ENCODE measurements around the gene ITGB1.
"Not testable (repeated sequence)": the region's sequence is repeated elsewhere in the genome, so short reads cannot be mapped to it uniquely, and the experiment has no call there.

The ITGB1 gene

DNA sequence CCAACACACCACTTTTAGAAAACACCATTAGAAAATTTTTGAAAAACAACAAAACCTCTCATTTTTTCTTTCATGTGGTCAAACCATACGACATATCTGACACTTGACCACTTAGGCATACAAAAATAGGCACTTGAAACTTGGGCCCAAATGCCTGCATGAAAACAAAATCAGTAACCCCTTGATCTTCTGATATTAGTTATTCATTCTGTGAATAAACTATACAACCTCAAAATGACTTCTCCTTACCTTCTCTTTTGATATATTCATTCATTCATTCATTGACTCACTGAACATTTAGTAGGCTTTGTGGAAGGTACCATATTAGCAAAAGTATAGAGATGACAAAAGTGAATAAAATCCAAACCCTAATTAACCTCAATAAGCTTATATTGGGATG, 26.4 kb downstream of the ITGB1 start:
- DNase-seq = no peak

DNA sequence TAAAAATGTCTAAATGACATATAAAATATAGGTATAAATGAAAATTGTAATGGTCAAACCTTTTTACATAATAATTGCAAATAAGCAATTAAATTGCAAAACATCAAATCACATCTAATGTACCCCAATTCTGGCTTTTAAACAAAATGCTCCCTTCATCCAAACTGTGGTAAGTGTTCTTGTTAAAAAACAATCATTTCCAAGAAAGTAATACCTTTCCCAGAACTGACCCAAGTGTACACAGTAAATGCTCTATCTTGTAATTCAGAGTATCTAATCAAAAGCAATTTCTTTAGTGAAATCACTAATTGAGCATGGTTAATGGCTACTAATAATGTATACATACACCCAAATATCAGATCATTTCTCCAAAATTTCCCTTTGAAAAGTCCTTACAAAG, 28.0 kb downstream of the ITGB1 start:
- DNase-seq = no peak

DNA sequence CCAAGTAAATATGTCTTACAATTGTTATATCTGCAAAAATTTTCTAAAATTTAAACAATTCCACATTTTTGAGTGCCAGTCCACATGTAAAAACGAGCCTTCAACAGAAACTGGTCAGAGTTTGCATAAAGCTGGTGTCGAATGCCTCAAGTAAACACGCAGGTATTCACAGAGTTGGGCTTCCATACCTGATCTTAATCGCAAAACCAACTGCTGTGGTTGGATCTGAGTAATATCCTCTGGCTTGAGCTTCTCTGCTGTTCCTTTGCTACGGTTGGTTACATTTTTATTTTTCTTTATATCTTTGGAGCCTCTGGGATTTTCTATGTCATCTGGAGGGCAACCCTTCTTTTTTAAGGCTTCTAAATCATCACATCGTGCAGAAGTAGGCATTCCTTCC, 28.4 kb downstream of the ITGB1 start:
- no peak for DNase-seq

DNA sequence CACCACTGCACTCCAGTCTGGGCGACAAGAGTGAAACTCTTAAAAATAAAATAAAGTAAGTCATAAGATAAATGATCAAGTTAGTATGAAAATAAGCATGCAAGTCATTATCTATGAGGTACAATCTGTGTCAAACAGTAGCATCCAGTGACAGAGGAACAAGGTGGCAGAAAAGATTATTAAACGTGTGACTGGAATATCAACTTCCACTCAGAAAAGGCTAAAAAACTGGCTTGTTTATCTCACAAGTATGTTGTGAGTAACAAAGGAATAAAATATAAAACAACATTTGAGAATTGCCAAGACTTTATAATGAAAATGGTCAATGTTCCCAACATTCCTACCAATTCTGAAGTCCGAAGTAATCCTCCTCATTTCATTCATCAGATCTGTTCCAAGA, 30.3 kb downstream of the ITGB1 start:
- DNase-seq = no peak

DNA sequence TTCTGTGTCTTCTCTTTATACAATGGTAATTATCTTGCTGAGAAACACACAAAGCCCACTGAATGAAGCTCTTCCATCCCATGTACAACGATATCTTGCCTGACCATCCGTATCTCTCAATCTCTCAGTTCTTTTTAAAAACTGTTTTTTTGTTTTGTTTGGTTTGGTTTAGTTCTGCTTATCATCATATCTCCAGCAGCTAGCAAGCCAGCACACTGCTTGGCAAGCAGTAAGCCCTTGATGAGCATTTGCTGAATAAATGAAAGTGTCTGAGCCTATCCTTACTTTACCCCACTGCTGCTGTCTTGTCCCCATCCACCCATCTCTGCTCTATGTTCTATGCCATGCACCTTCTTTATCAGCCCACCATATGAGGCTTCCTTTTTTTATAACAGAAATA, 34.2 kb downstream of the ITGB1 start:
- DNase-seq = no peak

DNA sequence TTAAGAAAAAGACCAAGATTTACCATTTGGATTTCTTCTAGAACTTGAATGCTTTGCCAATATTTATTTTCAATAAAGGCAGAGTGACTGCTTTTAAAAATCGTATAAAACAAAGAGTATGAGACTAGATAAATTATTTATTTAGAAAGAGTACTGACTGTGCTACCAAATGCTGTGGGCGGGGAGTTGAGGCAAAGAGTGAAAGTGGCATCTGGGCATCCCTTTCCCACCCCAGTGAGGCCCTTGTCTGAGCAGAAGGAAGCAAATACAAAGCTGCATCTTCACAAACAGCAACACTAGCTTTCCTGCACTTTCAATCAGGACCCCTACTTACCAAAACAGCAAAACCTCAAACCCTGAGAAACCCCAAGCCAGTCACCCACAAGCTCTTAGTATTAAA, 34.9 kb downstream of the ITGB1 start:
- DNase-seq = no peak

DNA sequence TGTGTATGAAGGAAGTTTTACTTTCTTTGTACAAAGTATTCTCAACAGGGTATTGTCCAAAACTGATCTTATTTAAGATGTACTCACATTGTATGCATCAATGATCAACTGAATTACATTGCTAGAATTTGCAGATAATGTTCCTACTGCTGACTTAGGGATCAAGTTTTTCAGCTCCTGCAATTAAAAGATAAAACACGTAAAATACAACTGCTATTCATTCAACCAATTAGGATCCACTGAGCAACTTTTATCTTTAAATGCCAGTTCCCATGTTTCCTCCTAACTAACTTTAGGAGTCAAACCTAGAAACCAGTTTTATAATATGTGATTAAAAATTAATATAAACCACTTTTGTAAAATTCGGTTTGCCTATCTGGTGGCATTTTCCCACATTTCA, 35.9 kb downstream of the ITGB1 start:
- no peak for DNase-seq

DNA sequence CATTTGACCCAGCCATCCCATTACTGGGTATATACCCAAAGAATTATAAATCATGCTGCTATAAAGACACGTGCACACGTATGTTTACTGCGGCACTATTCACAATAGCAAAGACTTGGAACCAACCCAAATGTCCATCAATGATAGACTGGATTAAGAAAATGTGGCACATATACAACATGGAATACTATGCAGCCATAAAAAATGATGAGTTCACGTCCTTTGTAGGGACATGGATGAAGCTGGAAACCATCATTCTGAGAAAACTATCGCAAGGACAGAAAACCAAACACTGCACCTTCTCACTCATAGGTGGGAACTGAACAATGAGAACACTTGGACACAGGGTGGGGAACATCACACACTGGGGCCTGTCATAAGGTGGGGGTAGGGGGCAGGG, 40.2 kb downstream of the ITGB1 start:
- not testable (repeated sequence) for DNase-seq

DNA sequence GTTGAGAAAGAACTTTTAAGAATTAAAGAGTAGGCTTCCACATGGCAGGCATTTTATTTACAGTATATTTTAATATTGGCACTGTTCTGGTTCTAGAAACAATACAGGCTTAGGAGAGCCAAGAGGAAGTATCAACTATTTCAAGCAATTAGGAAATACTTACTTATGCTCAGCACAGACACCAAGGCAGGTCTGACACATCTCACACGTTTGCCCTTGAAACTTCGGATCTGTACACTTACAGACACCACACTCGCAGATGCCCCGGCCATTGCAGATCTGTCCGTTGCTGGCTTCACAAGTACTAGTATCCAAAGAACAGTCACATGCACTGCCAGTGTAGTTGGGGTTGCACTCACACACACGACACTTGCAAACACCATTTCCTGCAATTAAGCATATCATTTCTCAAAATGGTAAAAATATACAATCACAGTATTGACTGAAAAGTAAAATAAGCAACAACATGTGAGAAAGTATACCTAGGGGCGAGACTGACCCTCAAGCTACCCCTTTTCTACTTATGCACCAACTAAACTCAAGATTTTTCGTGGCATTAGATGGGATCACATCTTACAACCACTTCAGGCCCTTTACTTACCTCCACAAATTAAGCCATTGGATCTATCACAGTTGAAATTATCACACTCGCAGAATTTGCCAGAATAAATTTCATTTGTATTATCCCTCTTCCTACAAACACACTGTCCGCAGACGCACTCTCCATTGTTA, 46.6 kb downstream of the ITGB1 start:
- no peak for DNase-seq

DNA sequence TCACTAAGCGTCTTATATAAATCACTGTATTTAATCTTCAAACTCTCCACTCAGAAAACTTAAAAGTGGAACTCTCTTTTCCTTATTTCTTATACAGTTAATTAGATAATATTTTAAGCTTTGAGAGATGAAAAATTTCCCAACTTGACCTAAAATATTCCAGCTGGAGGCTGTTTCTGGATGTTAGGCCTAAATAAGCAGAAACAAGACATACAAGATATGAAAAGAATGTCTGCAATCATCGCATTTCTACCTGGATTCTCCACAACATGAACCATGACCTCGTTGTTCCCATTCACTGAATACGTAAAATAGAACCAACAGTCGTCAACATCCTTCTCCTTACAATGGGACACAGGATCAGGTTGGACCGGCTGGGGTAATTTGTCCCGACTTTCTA, 48.1 kb downstream of the ITGB1 start:
- DNase-seq = not testable (repeated sequence)

DNA sequence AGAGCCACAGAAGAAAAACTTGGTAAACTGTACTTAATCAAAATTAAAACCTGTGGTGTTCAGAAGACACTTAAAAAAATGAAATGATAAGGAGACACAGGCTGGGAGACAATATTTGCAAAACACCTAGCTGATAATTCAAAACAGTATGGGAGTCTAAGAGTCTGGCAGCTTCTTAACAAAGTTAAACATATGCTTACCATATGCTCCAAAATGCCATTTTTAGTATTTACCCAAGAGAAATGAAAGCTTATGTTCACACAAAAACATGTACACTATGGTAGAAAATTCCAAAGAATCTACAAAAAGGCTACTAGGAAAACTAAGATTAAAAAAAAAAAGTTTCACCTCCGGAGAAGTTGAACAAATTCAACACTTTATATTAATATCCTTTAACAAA, 48.6 kb downstream of the ITGB1 start:
- DNase-seq = no peak

DNA sequence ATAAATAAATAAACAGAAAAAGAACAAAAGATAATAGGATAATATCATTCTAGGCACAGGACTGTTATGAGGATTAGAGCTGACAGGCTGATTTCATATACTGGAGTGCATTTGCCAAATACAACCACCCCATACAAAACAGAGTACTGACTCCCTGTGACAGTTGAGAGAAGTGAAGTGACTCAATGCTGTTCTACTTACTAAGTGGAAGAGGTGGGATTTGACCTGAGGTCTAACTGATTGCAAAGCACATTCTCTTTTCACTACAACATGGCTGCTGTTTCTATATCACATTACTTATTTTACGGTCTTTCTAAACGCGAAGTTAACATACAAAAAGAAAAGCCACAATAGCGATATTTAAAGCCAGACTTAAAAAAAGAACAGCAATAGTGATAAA, 51.4 kb downstream of the ITGB1 start:
- no peak for DNase-seq

DNA sequence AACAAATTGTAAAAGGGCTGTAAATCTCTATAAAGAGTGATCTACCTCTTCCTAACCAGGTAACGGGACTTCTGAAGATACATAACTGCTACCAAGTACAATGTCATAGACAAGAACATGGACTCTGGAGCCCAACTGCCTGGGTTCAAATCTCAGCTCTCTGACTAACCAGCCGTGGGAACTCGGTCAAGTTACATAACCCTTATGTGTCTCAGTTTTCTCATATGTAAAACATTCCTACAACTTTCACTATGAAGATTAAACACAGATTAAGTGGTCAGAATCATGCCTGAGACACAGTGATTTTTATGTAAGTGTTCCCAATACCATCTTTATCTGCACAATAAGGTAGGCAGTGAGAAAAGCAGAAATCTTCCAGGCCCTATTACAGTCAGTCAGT, 52.6 kb downstream of the ITGB1 start:
- DNase-seq = no peak

DNA sequence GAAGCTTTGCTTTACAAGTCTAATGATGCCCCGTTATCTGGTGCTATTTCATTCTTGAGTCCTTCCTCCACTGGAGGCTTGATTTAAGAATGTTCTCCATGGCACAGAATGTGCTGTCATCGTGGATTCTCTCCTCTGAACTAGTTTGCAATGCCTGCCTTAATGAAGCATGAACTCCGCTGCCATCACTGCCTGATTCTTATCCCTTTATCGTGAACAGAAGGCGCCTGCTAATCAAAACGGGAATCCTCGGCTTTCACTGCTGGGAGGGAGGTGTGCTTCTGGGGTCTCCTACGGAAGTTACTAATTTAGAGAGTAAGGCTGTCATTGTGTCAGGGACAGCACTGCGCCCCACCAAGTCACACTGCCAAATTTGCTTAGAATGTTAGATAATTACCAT, 56.2 kb downstream of the ITGB1 start:
- DNase-seq = no peak

DNA sequence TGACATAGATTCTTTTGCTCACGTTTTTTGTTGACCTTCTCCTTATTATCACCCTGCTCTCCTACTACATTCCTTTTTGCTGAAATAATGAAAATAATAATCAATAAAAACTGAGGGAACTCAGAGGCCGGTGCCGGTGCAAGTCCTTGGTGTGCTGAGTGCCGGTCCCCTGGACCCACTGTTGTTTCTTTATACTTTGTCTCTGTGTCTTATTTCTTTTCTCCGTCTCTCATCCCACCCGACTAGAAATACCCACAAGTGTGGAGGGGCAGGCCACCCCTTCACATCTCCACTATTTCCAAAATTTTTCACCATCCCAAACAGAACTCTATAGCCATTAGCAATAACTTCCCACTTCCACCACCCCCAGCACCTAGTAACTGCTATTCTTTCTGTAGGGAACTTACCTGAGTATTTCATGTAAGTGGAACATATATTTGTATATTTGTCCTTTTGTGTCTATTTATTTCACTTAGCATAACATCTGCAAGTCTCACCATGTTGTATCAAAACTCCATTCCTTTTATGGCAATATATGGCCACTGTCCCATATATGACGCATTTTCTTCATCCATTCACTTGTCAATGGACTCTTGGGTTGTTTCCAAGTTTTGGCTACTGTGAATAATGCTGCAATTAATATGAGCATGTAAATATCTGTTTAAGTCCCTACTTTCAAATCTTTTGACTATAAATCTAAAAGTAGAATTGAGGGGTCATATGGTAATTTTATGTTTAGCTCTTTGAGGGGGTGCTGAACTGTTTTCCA, 62.6 kb downstream of the ITGB1 start:
- DNase-seq = not testable (repeated sequence)

DNA sequence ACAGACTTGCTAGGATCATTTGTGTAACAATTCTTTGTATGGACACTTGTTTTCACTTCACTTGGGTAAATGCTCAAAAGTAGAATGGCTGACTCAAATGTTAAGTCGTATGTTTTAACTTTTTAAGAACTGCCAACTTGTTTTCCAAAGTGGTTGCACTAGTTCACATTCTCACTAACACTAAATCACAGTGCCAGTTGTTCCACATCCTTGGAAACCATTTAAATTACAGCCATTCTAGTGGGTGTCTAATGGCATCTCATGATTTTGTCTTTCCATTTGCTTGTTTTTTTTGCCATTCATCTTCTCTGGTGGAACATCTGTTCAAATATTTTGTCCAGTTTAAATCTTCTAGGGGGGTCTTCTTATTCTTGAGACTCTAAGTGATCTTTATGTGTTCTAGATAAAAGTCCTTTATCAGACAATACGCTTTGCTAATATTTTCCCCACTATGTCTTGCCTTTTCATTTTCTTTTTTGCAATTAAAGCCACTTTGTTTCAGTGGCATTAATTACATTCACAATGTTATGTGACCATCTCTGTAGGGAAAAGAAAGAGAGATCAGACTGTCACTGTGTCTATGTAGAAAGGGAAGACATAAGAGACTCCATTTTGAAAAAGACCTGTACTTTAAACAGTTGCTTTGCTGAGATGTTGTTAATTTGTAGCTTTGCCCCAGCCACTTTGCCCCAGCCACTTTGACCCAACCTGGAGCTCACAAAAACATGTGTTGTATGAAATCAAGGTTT, 63.9 kb downstream of the ITGB1 start:
- DNase-seq = no peak

DNA sequence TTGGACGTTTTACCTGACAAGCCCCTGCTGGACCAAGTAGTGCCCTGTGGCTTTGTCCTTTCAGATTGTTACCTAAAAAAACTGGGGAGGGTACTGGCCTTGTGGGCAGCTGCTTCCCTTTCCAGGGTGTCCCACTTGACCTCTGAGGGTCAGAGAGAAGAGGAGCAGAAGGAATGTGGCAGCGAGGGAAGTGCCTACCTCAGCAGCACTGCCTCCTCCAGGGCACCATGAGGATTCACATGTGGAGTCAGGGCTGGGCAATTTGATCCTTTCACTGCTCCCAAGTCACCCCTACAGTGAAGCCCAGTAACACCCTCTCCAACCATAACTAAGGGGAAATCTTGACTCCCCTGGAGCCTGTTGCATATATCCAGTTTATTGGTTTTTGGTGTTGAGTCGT, 64.6 kb downstream of the ITGB1 start:
- DNase-seq = no peak

DNA sequence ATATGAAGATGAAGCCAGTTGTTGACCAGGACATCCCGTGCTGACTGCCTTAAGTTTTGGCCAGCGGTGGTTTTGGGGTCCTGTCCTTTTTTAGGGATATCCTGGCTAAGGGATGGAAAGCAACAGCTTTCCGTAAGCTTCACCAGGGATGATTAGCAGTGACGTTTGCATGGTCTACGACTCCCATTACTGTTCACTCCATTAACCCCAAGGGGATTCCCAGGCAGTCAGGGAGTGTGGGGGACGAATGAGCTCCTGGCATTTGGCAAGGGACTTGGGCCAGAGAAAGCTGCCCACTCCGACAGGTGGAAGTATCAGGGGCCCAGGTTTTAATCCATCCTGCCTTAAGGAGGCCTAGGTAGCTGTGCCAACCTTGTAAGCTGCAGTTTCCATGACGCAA, 66.8 kb downstream of the ITGB1 start:
- no peak for DNase-seq

DNA sequence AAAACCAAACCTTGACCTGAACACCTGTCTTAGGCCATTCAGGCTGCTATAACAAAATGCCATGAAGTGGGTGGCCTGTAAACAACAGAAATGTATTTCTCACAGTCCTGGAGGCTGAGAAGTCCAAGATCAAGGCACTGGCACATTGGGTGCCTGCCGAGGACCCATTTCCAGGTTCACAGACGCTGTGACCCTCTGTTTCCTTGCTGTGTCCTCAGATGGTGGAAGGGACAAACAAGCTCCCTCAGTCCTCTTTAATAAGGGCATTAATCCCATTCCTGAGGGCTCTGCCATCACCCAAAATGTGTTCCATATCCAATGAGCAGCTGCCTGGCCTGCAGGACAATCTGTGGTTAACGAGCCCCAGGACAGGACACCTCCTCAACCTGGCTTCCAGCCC, 67.6 kb downstream of the ITGB1 start:
- DNase-seq = no peak

DNA sequence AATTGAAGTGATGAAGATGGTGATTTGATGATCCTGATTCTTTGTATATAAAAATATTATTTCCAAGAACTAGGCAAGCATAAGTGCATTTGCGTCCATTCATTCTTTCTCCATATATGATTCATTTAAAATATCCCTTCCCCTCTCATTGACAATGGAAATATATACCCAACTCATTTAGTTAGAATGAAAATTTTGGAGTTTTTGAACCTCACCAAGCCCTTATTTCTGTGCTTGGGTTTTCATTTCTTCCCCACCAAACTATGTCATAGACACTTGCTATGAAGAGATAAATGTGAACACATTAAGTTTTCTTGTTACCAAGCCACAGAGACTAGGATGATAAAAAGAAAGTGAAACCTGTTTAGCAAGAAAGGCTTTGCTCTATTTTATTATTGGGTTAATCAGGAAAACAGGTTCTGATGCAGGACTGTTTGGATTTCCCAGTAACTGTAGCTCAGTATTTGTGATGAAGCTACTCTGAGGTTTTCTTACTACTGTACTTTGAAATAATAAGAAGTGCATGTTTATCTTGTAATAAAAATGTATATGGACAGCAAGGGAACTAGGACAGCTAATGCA, 68.3 kb downstream of the ITGB1 start:
- DNase-seq = no peak

DNA sequence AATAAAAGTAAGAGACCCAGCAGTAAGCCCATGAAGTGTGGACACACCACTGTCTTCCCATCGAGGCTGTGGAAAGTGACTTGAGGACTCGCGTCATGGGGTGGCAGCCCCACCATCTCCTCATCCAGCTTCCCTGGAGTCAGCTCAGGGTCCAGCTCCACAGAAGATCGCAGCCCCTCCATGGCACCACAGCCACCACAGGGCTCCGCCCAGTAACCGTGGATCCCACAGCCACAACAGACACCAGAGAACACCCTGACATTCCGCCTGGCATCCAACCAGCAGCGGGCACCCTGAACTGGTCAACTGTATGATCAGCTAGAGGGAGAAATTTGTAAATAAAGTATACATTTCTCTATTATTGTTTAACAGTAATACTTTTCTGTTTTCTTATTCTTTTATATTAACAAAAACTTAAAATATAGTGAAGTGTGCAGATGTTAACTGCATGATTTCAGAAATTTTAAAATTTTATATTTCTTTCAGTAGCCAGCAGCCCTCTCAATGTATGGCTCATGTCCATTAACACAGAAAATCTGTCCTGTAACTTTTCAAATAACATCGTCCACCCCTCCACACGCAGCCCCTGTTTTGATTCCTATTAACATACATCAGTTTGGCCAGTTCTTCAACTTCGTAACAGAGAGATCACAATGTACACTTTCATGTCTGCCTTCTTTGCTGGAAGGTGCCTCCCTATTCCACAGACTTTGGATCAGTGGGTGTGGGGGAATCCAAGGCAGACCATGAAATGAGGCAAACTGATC, 69.7 kb downstream of the ITGB1 start:
- no peak for DNase-seq

DNA sequence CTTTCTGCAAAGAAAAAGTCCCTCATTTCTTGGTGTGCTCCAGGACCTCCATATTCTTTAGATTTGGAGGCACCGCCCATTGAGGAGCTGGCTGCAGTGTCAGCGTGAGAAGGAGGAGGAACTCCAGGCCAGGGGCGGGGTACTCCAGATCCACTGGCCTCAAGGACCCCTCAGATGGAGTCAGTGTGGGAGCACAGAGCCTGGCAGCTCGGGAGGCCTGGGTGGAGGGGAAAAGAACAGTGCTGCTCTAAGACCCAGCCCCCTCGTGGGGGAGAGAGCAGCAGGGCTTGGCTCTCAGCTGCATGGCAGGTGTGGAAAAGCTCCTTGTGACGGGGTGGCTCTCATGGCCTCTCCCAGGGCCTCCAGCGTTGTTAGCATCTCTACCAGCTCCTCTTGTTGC, 70.5 kb downstream of the ITGB1 start:
- no peak for DNase-seq

DNA sequence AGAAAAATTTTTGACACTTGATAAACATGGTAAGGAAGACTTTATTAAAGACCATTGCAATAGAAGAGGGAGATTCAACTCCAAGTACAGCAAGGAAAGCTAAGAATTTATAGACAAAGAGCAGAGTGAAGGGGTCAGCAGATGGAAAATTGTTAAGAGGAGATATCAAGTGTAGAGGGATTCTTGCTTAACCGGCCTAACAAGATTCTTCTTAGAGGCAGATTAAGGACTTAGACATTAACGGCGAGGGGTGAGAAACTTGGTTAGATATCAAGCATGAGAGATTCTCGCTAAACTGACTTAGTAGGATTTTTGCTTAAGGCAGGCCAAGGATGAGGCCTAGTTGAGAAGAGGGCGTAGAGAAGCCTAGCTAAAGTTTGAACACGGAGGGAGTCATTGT, 76.0 kb downstream of the ITGB1 start:
- no peak for DNase-seq

Measured in NCI-H187 treated with DMSO at 0.1 percent for 48 hours (cell line).